ENCODE results near the gene CCDC106.

CCDC106 gene

GRCh38 chr19:55671054-55671378 lies 23.0 kb downstream of the CCDC106 start:
- no peak for DNase-seq

DNA sequence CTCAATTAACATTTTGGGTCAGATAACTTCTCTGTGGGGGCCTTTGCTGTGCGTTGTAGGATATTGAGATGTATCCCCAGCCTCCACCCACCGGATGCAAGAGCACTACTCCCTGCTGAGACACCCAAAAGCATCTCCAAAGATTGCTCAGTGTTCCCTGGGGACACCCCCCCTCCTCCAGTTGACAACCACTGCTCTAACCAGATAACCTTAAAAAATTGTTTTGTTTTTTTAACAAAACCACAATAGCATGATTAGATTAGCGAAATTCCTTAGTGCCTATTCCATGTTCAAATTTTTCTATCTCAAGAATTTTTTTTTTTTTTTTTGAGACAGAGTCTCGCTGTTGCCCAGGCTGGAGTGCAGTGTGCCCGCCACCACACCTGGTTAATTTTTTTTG lies 24.4 kb downstream of the CCDC106 start:
- DNase-seq, result no peak

DNA sequence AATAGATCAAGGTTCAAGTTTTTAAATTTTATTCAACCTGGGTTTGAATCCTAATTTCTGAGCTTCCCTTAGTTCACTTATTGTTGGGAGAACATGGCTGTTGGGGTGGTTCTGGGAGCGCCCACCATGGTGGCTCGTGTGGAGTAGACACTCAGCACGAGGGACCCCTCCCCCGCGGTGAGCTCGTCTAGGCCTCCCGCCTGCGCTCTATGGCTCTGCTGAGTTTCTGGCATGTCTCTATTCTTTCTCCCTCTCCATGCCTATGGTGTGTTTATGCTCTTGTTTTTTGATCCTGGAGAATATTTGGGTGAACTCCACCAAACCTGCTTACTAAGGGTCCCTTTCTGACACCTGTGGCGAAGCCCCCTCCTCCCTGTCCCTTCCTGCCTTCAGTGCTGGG lies 25.5 kb downstream of the CCDC106 start:
- DNase-seq, result no peak

DNA sequence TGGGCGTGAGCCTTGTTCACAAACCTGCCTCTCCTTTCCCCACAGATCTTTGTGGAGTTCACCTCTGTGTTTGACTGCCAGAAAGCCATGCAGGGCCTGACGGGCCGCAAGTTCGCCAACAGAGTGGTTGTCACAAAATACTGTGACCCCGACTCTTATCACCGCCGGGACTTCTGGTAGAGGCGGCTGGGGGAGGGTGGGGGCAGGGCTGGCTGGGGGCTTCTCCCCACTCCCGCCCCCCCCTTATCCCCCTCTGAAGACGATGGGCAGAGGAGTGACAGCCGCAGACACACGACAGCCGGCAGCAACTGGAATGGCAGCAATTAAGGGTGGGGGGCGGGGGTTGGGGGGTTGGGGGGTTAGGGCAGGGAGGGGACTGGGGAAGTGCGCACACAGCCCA lies 25.9 kb downstream of the CCDC106 start:
- no peak for DNase-seq

GRCh38 chr19:55674459-55674840 lies 26.4 kb downstream of the CCDC106 start:
- no peak for DNase-seq

DNA sequence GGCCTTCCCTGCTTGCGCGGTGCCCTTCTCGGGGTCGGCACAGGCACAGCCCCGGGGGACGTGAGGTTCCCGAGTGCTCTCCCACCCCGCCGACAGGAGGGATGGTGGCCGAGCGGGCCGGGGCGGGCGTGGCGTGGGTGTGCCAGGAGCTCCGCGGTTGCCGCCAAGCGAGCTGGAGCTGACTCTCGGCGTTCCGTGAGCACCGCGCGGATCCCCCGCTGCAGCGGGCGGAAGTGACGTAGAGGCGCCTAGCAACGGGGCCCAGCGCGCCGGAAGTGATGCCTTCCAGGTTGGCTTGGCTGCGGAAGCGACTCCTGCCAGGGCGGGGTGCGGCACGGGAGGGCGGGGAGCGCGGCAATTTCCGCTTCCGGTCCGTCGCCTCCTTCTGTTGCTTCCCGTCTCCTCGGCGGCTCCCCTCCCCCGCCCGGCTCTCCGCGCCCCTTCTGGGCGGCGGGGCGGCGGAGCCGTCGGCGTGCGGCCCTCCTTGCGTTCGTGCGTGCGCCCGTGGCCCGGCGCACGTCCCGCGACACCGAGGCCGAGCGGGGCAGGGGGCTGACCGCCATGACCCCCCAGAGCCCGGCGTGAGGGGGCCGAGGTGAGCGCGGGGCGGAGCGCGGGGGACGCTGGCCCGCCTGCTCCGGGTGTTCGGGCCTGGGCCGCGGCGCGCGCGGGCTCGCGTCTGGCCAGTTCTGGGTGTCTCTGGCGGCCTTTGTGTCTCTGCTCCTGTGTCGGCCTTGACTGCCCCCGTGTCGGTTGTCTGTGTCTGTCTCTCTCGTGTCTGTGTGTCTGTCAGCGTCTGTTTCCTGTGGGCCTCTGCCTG lies 27.0 kb downstream of the CCDC106 start, which contains the start of gene EPN1:
EPN1 (plus strand) TSS at position 386 of the 820 bp plus-strand sequence. CDS start 3,402 bp downstream, outside the sequence.
- DNase-seq, result peak; percentile 96

DNA sequence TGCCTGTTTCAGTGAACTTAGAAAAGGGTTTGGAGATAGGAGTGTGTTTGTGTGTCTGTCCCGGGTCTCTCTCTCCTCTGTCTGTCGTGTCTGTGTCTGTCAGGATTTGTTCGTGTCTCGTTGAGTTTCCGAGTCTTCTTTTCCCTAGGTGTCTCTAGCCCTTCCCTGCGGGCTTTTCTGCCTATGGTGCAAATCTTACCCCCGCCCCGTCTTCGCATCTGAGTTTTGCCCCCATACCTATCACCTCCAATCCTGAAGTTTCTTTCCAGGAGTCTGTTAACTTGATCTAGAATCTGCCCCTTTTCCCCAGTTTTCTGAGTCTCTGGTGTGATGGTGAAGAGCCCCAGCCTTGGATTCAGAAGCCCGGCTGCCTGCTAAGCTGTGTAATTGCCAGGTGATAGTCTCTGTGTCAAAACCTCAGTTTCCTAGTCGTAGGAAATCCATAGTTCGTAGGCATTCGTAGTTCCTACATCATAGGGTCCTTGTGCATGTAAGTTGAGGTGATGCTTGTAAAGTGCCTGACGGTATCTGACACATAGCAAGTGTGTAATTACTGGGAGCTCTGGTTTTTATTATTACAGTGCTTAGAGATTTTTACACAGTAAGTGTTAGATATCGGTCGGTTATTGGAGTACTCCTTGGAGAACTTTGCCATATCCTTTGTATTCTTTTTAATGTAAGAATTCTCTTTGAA lies 27.8 kb downstream of the CCDC106 start:
- DNase-seq, result no peak

- no peak for DNase-seq
These were observed 28.4 kb downstream of the CCDC106 start for GRCh38 chr19:55676383-55676782.

- DNase-seq, result no peak
These were observed 29.0 kb downstream of the CCDC106 start for GRCh38 chr19:55676889-55677505.

GRCh38 chr19:55677572-55678028 lies 29.6 kb downstream of the CCDC106 start:
- no peak for DNase-seq

GRCh38 chr19:55678121-55678671 lies 30.2 kb downstream of the CCDC106 start:
- DNase-seq, result no peak

DNA sequence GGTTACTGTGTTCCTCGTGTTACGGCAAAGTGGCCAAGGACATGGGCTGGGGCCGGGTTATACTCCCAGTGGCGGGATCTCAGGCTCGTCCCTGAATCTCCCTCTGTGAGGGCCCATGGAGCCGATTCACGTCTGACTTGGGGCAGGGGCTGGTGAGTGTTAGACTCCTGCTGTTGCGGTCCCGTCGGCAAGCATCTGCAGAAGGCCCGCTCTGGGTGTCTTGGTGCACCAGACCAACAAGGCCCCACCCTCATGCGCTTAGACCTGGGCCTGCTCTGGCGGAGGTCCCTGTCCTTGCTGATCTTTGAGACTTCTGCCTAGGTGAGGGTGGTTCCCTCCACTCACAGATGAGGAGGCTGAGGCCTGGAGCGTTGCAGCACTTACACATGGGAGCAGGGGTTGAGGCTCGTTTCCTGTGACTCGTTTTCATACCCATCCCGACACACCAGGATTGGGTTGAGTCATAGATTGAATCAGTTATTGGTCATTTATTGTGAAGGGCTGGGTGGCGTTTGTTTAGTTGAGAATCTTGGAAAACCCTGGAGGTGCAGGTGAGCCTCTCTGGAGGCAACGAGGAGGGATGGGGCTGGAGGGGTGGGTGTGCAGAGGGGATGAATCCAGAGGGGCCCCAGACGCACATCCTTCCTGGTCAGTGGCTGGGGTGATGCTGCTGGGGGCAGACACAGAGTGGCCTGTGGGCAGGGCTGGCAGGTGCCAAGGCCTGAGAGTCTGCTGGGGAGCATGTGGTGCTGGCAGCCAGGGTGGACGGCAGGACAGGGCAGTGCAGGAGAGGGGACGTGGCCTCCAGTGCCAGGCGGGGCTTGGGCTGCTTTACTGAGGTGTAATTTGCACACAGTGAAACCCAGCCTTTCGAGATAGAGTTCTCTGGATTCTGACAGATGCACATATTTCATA lies 31.6 kb downstream of the CCDC106 start:
- no peak for DNase-seq

GRCh38 chr19:55680339-55681130 lies 32.5 kb downstream of the CCDC106 start:
- DNase-seq, result no peak

DNA sequence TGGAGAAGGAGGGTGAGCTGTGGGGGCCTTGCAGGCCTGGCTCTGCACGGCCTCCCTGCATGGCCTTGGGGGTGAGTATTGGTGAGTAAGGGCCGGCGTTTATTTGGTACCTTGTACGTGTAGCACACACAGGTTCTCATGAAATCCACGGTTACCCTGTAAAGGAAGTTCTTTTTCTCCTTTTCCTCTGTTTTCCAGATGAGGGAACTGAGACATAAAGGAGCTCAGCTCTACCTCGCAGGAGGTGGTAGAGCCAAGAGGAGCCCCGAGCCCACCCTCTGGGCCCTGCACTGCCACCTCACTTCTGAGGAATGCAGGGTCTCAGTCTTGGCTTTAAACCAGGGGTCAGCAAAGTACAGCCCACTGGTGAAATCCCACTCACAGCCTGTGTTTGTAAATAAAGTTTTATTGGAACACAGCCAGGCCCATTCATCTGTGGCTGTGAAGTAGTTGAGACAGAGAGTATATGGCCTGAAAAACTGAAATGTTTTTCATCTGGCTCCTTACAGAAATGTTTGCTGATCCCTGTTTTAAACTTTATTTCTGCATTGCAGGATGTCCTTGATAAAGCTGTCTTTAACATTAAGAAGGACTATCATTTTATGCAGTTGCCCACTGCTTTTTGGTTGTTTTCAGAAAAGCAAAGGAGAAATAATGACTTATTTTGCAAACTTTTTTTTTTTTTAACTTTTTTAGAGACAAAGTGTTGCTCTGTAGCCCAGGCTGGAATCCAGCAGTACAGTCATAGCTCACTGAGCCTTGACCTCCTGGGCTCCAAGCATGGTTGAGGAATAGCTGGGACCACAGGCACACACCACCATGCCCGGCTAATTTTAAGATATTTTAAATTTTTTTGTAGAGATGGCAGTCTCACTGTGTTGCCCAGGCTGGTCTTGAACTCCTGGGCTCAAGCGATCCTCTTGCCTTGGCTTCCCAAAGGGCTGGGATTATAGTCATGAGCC lies 33.4 kb downstream of the CCDC106 start:
- DNase-seq, result no peak

- no peak for DNase-seq
These were observed 35.6 kb downstream of the CCDC106 start for GRCh38 chr19:55683449-55684261.

DNA sequence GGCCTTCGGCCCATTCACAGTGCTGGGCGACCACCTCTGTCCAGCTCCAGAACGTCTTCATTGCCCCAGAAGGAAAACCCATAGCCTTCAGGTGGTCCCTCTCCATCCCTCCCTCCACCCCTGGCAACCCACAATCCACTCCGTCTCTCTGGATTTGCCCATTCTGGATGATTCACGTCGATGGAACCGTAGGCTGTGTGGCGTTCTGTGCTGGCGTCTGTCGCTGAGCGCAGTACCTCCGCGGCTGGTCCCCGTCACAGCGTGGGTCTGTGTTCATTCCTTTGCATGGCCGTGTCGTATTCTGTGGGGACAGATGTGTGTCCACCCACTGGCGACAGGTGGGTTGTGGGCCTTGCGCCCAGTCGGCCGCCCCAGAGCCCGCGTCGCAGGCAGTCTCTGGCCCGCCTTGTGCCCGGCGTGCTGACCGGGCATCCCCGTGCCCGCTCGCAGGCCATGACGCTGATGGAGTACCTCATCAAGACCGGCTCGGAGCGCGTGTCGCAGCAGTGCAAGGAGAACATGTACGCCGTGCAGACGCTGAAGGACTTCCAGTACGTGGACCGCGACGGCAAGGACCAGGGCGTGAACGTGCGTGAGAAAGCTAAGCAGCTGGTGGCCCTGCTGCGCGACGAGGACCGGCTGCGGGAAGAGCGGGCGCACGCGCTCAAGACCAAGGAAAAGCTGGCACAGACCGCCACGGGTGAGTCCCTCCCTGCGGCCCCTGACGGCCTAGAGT lies 37.1 kb downstream of the CCDC106 start:
- DNase-seq, result no peak

GRCh38 chr19:55685776-55686175 lies 37.8 kb downstream of the CCDC106 start:
- DNase-seq, result no peak

DNA sequence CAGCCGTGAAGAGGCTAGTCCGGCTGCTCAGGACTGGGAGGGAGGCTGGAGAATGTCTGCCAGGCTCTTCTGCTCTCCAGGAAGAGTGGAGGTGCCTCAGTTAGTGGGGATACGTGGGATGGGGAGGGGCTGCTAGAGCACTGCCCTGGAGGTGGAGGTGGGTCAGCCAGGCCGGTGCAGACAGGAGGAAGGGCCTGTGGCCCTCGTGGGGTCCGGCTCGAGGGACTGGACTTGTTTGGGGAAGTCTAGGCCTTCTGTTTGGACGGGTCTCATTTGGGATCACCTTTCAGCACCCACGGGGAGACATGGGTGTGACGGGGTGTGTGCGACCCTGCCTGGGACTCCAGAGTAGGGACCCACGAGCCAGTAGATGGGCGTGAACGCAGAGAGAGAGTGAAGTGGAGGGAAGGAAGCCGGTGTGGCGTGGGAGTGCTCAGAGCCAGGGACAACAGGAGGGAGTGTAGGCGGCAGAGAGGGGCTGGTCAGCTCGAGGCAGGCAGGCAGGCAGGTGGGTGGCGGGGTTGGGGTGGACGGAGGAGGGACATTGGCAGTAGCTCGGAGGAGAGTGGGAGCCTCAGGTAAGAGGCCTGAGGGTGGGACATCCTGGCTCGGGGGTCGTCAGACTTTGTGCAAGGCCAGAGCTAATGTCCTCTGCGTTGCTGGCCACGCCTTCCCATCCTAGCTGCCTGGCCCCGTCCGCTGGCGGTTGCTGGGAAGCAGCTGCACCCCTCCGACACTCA lies 38.5 kb downstream of the CCDC106 start:
- DNase-seq, result no peak
